Measurements from ENCODE around the gene EPB41L5.

EPB41L5 gene

DNA sequence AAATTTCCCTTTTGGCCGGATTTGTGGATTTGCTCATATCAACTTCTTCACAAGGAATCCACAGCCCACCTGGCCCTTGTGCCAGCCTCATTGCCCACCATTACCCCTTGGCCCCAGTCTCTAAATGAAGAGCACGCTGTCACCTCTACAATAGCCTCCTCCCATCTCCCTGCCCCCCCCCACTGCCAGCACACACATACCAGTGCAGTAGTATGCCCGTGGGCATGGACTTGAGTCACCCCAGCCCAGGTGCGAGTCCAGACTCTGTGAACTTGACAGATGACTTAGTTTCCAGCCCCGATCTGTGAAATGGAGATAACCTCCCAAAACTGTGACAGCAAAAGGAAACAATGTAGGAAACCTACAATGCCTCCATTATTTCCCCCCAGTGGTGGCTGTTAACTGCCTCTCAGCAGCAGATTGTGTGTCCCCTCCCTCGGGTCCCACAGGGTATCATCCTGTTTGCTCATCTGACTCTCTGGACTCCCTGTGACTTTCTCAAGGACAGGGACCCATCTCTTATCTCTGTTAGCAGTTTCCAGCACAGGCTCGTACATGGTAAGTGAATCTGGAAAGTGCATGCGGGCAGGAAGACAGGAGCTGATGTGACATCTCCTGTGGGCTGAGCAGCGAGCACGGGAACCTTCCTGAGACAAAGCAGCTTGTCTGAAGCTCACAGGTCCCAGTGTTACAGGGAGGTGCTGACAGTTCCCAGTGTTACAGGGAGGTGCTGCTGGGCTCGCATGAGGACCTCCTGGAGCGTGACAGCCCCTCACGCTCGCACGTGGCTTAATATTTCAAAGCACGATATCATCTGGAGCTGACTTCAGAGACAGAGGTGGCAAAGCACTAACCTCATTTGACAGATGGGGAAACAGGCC, 214.5 kb downstream of the EPB41L5 start:
- no peak for DNase-seq

GRCh38 chr2:120228503-120228902, 215.6 kb downstream of the EPB41L5 start:
- no peak for DNase-seq

Data from NCI-H1930 (cell line).